ENCODE results near the gene SOX1.

DNA sequence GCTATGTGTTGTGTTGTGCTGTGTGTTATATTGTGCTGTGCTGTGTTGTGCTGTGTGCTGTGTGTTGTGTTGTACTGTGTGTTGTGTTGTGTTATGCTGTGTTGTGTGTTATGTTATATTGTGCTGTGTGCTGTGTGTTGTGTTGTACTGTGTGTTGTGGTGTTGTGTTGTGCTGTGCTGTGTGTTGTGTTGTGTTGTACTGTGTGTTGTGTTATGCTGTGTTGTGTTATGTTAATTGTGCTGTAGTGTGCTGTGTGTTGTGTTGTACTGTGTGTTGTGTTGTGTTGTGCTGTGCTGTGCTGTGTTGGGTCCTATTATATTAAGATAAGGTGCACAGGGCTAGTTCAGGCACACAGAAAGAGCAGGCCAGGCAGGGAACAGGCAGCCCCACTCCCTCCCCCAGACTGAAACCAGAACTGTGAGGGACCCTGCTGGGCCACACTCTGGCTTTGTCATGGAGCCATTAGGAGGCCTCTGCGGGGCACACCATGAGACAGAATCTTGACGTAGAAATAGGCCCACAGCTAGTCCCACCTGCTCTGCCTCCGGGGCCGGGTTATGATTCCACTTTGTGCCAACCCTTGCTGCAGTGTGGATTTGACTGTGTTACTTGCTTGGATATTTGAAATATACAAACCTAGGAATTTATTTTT is 12.1 kb downstream of the SOX1 start:
- TF ChIP-seq, protein P1, sequence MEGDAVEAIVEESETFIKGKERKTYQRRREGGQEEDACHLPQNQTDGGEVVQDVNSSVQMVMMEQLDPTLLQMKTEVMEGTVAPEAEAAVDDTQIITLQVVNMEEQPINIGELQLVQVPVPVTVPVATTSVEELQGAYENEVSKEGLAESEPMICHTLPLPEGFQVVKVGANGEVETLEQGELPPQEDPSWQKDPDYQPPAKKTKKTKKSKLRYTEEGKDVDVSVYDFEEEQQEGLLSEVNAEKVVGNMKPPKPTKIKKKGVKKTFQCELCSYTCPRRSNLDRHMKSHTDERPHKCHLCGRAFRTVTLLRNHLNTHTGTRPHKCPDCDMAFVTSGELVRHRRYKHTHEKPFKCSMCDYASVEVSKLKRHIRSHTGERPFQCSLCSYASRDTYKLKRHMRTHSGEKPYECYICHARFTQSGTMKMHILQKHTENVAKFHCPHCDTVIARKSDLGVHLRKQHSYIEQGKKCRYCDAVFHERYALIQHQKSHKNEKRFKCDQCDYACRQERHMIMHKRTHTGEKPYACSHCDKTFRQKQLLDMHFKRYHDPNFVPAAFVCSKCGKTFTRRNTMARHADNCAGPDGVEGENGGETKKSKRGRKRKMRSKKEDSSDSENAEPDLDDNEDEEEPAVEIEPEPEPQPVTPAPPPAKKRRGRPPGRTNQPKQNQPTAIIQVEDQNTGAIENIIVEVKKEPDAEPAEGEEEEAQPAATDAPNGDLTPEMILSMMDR (IDR thresholded peaks at IDR 0.05; ENCODE audit: low read length), result no peak
- TF ChIP-seq EZH2 (IDR thresholded peaks at IDR 0.05; ENCODE audit: borderline replicate concordance, low read length), result no peak
